ENCODE data around the gene AKT2.

AKT2 gene

GRCh38 chr19:40192758-40193586 lies 92.2 kb downstream of the AKT2 start:
- no peaks in the 10 kb centered on the region for H3K4me1 ChIP-seq (ENCODE audit: insufficient read depth, poor library complexity, severe bottlenecking)

GRCh38 chr19:40191836-40192646 lies 93.1 kb downstream of the AKT2 start:
- DNase-seq (ENCODE audit: low spot score): no peak
- no peak overlapping the region for H3K27ac ChIP-seq (ENCODE audit: poor library complexity, severe bottlenecking)
- TF ChIP-seq CTCF (IDR thresholded peaks at IDR 0.05; ENCODE audit: poor library complexity, severe bottlenecking): no peak

More at GRCh38 chr19:40192758-40193586, 92.2 kb downstream of the AKT2 start:
- ATAC-seq (ENCODE audit: low read depth) (no peak), DNase-seq (ENCODE audit: low spot score) (no peak)
- no peak overlapping the region for H3K27ac ChIP-seq (ENCODE audit: poor library complexity, severe bottlenecking)
- TF ChIP-seq CTCF (IDR thresholded peaks at IDR 0.05; ENCODE audit: poor library complexity, severe bottlenecking): no peak
- H3K36me3 ChIP-seq (ENCODE audit: low read depth): no peaks in the 10 kb centered on the region
- H3K9me3 ChIP-seq (ENCODE audit: severe bottlenecking): no peaks in the 10 kb centered on the region
- H3K27me3 ChIP-seq (ENCODE audit: insufficient read depth, poor library complexity, severe bottlenecking): no peaks in the 10 kb centered on the region
- H3K4me3 ChIP-seq (ENCODE audit: severe bottlenecking): peak overlapping the region; percentile 66

GRCh38 chr19:40190891-40191835 lies 94.0 kb downstream of the AKT2 start, which contains the start of gene MAP3K10:
Gene MAP3K10, plus strand, starts transcription at chr19:40191426. Its CDS starts 606 bp downstream, at chr19:40192032.
- H3K27me3 ChIP-seq (ENCODE audit: insufficient read depth, poor library complexity, severe bottlenecking): no peaks in the 10 kb centered on the region
- peak; percentile 88 for ATAC-seq (ENCODE audit: low read depth)
- peak within 1 kb of the TSS; percentile 19 for H3K27ac ChIP-seq (ENCODE audit: poor library complexity, severe bottlenecking)
- H3K9me3 ChIP-seq (ENCODE audit: severe bottlenecking): no peaks in the 10 kb centered on the region
- peak within 1 kb of the TSS; percentile 66 for H3K4me3 ChIP-seq (ENCODE audit: severe bottlenecking)
- TF ChIP-seq CTCF (IDR thresholded peaks at IDR 0.05; ENCODE audit: poor library complexity, severe bottlenecking): no peak
- no peaks in the 10 kb centered on the region for H3K36me3 ChIP-seq (ENCODE audit: low read depth)
- H3K4me1 ChIP-seq (ENCODE audit: insufficient read depth, poor library complexity, severe bottlenecking): no peaks in the 10 kb centered on the region
- no peak for DNase-seq (ENCODE audit: low spot score)

More at GRCh38 chr19:40191836-40192646, 93.1 kb downstream of the AKT2 start:
- no peaks in the 10 kb centered on the region for H3K4me1 ChIP-seq (ENCODE audit: insufficient read depth, poor library complexity, severe bottlenecking)
- H3K4me3 ChIP-seq (ENCODE audit: severe bottlenecking): peak overlapping the region; percentile 66
- H3K36me3 ChIP-seq (ENCODE audit: low read depth): no peaks in the 10 kb centered on the region
- H3K27me3 ChIP-seq (ENCODE audit: insufficient read depth, poor library complexity, severe bottlenecking): no peaks in the 10 kb centered on the region
- ATAC-seq (ENCODE audit: low read depth): no peak
- H3K9me3 ChIP-seq (ENCODE audit: severe bottlenecking): no peaks in the 10 kb centered on the region

GRCh38 chr19:40184273-40184672 lies 100.9 kb downstream of the AKT2 start:
- ATAC-seq (ENCODE audit: low read depth): no peak
- TF ChIP-seq CTCF (IDR thresholded peaks at IDR 0.05; ENCODE audit: poor library complexity, severe bottlenecking): no peak
- no peak for DNase-seq (ENCODE audit: low spot score)
- Histone ChIP-seq H3K27me3 (ENCODE audit: insufficient read depth, poor library complexity, severe bottlenecking) (no peaks in the 10 kb centered on the region), H3K9me3 (ENCODE audit: severe bottlenecking) (no peaks in the 10 kb centered on the region), H3K4me1 (ENCODE audit: insufficient read depth, poor library complexity, severe bottlenecking) (no peaks in the 10 kb centered on the region), H3K36me3 (ENCODE audit: low read depth) (no peaks in the 10 kb centered on the region), H3K4me3 (ENCODE audit: severe bottlenecking) (no peak overlapping the region), H3K27ac (ENCODE audit: poor library complexity, severe bottlenecking) (no peak overlapping the region)
